SK-N-SH (cell line): ENCODE measurements around the gene CACNA2D4. TPM values are rescaled to one million over a fixed set of nuclear protein-coding genes. Genes with fewer than 3 reads are reported as not detected.
"Not testable (repeated sequence)": the region's sequence is repeated elsewhere in the genome, so short reads cannot be mapped to it uniquely, and the experiment has no call there.

ENCODE experiments used
- CTCF ChIA-PET: fragments of 300-600, 350-600 bp; formaldehyde crosslinking; extraction: SDS; loops from one replicate; lab custom pipeline; 2021; lab: Yijun Ruan, JAX
- POLR2A ChIA-PET: fragments of 350-600 bp; sonication (Branson Sonifier 250); formaldehyde crosslinking; extraction: SDS; loops from one replicate; lab custom pipeline; 2020; ENCODE audit warnings: antibody characterized with exemption, inconsistent platforms; lab: Yijun Ruan, JAX
- DNase-seq: peaks from one replicate; pipeline ENCODE4 v3.0.0; 2012
- H2AFZ ChIP-seq: fragments of 200-600 bp; sonication (generic); 2 replicates; pipeline ENCODE4 v1.8.1; 2016; ENCODE audit warnings: antibody characterized with exemption, mild to moderate bottlenecking, low read depth
- H3F3A ChIP-seq: fragments of 200-600 bp; sonication (generic); replicated peaks from 2 replicates; pipeline ENCODE3; 2016; ENCODE audit warnings: antibody characterized with exemption, mild to moderate bottlenecking; ENCODE audit not compliant: insufficient read depth
- H3K27ac ChIP-seq, 2 experiments: fragments of 200-500 bp in 1 of 2; fragments of 200-600 bp in 1 of 2; sonication (Bioruptor generic) in 1 of 2; sonication (generic), shearing (Covaris generic) in 1 of 2; 2 replicates each; pipeline versions ENCODE4 v1.5.1 to v1.6.1; 2014 to 2016; ENCODE audit warnings: low read depth in 2 of 2, inconsistent platforms in 1 of 2, low read length in 1 of 2, mild to moderate bottlenecking in 1 of 2, mixed read lengths in 1 of 2
- H3K27me3 ChIP-seq: fragments of 200-600 bp; sonication (generic), shearing (Covaris generic); 2 replicates; pipeline ENCODE4 v1.6.1; 2016; ENCODE audit warnings: mixed run types; ENCODE audit not compliant: insufficient read depth
- H3K36me3 ChIP-seq, 2 experiments: fragments of 200-500 bp in 1 of 2; fragments of 200-600 bp in 1 of 2; sonication (Bioruptor generic) in 1 of 2; sonication (generic) in 1 of 2; replicated peaks in 1 of 2; 2 replicates each; pipeline versions ENCODE3 to v1.5.1; 2014 to 2016; ENCODE audit warnings: low read length in 1 of 2, mild to moderate bottlenecking in 1 of 2; ENCODE audit not compliant: insufficient read depth in 2 of 2, control insufficient read depth in 1 of 2
- H3K4me1 ChIP-seq, 2 experiments: fragments of 200-500 bp in 1 of 2; fragments of 200-600 bp in 1 of 2; sonication (Bioruptor generic) in 1 of 2; sonication (generic), shearing (Covaris generic) in 1 of 2; 2 replicates each; pipeline versions ENCODE4 v1.5.1 to v1.6.1; 2014 to 2016; ENCODE audit warnings: low read depth in 1 of 2, low read length in 1 of 2, mixed run types in 1 of 2; ENCODE audit not compliant: insufficient read depth in 2 of 2, control insufficient read depth in 1 of 2
- H3K4me2 ChIP-seq: fragments of 200-600 bp; sonication (generic), shearing (Covaris generic); 2 replicates; pipeline ENCODE4 v1.6.1; 2017; ENCODE audit warnings: mixed run types
- H3K4me3 ChIP-seq, 2 experiments: fragments of 200-500 bp in 1 of 2; fragments of 200-600 bp in 1 of 2; sonication (Bioruptor generic) in 1 of 2; sonication (generic), shearing (Covaris generic) in 1 of 2; 2 replicates each; pipeline versions ENCODE4 v1.5.1 to v1.8.1; 2014 to 2016; ENCODE audit warnings: low read depth in 2 of 2, inconsistent platforms in 1 of 2, low read length in 1 of 2, mild to moderate bottlenecking in 1 of 2, mixed read lengths in 1 of 2, moderate library complexity in 1 of 2
- H3K79me2 ChIP-seq: fragments of 200-600 bp; sonication (generic); 2 replicates; pipeline ENCODE4 v1.8.1; 2017; ENCODE audit warnings: mild to moderate bottlenecking; ENCODE audit not compliant: insufficient read depth
- H3K9ac ChIP-seq: fragments of 200-600 bp; sonication (generic); 2 replicates; pipeline ENCODE4 v1.6.1; 2017; ENCODE audit warnings: mixed run types
- H3K9me2 ChIP-seq: fragments of 200-600 bp; sonication (generic); 2 replicates; pipeline ENCODE4 v1.6.1; 2017; ENCODE audit warnings: mixed run types
- H3K9me3 ChIP-seq: fragments of 200-600 bp; sonication (generic); 2 replicates; pipeline ENCODE4 v1.6.1; 2017; ENCODE audit warnings: mixed run types, mild to moderate bottlenecking, moderate library complexity
- H4K20me1 ChIP-seq: fragments of 200-600 bp; sonication (generic); 2 replicates; pipeline ENCODE4 v1.6.1; 2017; ENCODE audit warnings: mild to moderate bottlenecking, mixed run types; ENCODE audit not compliant: insufficient read depth
- ELF1 ChIP-seq: IDR thresholded peaks from 2 replicates; pipeline ENCODE4 v1.4.0; 2012
- EZH2phosphoT487 ChIP-seq: fragments of 200-600 bp; sonication (generic); IDR thresholded peaks from 2 replicates; pipeline ENCODE4 v1.6.1; 2017; ENCODE audit warnings: low read depth, mixed run types, mild to moderate bottlenecking, antibody characterized with exemption, moderate library complexity, borderline replicate concordance
- FOSL2 ChIP-seq: IDR thresholded peaks from 2 replicates; pipeline ENCODE4 v1.4.0; 2012; ENCODE audit warnings: low read depth, mild to moderate bottlenecking, moderate library complexity, borderline replicate concordance
- FOXM1 ChIP-seq: IDR thresholded peaks from 2 replicates; pipeline ENCODE4 v1.4.0; 2012; ENCODE audit warnings: low read depth, mild to moderate bottlenecking
- IRF3 ChIP-seq: fragments of 150-350 bp; IDR thresholded peaks from 2 replicates; pipeline ENCODE4 v1.6.1; 2016; ENCODE audit warnings: mild to moderate bottlenecking, low read depth, low read length
- MXI1 ChIP-seq: IDR thresholded peaks from 2 replicates; pipeline ENCODE4 v1.6.1; 2012; ENCODE audit warnings: mild to moderate bottlenecking, low read depth, low read length, improper control_type of control experiment
- NRF1 ChIP-seq: IDR thresholded peaks from 2 replicates; pipeline ENCODE4 v1.6.1; 2012; ENCODE audit warnings: low read depth, mild to moderate bottlenecking, low read length
- RAD21 ChIP-seq: IDR thresholded peaks from 2 replicates; pipeline ENCODE4 v1.6.1; 2012; ENCODE audit warnings: mild to moderate bottlenecking, low read length
- RCOR1 ChIP-seq: fragments of 150-350 bp; IDR thresholded peaks from 2 replicates; pipeline ENCODE4 v1.6.1; 2017; ENCODE audit warnings: antibody characterized with exemption, low read length
- REST ChIP-seq: IDR thresholded peaks from 2 replicates; pipeline ENCODE4 v1.6.1; 2012; ENCODE audit warnings: mild to moderate bottlenecking, low read depth, low read length, moderate library complexity
- RXRA ChIP-seq: IDR thresholded peaks from 2 replicates; pipeline ENCODE4 v1.4.0; 2012; ENCODE audit warnings: low read depth, mild to moderate bottlenecking, borderline replicate concordance
- SIN3A ChIP-seq: IDR thresholded peaks from 2 replicates; pipeline ENCODE4 v1.6.1; 2012; ENCODE audit warnings: low read depth, mild to moderate bottlenecking, low read length, moderate library complexity, borderline replicate concordance
- SMC3 ChIP-seq: IDR thresholded peaks from 2 replicates; pipeline ENCODE4 v1.6.1; 2012; ENCODE audit warnings: low read depth, low read length, improper control_type of control experiment
- ZBTB33 ChIP-seq: IDR thresholded peaks from 2 replicates; pipeline ENCODE4 v1.4.0; 2012; ENCODE audit warnings: low read depth, borderline replicate concordance
- WGBS: methylation state at CpG from one replicate; pipeline ENCODE4 v1.1.6; 2017; ENCODE audit warnings: low lambda C conversion rate; 5-methylcytosine and 5-hydroxymethylcytosine counted together
- polyA plus RNA-seq, 3 experiments: library from polyadenylated mRNA; depleted of rRNA; stranded (reverse); fragments of >200 nt; gene quantifications; 2 replicates each; pipeline ENCODE4 v1.2.3, GENCODE V29; 2012

The CACNA2D4 gene
- polyA plus RNA-seq, 1 of the 3 experiments (the other 2 are of a cell fraction): 0.02 TPM

DNA sequence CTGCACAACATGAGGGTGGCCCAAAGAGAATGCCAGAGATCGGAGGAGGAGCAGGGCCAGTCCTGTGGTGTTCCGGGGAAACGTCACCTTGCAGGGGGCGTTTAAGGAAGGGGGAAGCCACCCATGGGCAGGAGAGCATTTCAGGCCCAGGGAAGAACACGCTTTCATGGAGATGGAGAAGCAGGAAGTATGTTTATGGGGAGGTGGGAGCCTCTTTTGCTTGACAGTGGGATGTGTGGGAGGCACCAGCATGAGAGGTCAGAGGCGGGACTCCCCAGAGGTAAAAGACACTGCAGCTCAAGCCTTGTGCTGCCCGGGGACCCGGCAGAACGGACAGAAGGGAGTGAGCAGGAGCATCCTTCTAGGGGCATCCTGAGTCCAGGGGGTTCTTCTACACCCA lies 99.4 kb downstream of the CACNA2D4 start:
- CTCF ChIA-PET: interaction anchor here (0.6 to 3.4 kb wide), 3 partner anchors 10 to 121 kb away, joined by 3 to 18 read pairs (median 3); no protein-coding TSS in a partner anchor
- Histone ChIP-seq H3F3A (no peaks in the 10 kb centered on the region), H3K9me3 (no peaks in the 10 kb centered on the region), H3K79me2 (no peaks in the 10 kb centered on the region), H3K36me3 (no peaks in the 10 kb centered on the region)
- TF ChIP-seq IRF3 (no peak), REST (no peak), SMC3 (no peak), ELF1 (no peak), FOSL2 (no peak), NRF1 (no peak), SIN3A (no peak), FOXM1 (no peak), EZH2phosphoT487 (no peak), RAD21 (no peak), RCOR1 (no peak), RXRA (no peak), ZBTB33 (no peak), MXI1 (no peak)
- TF ChIP-seq, all 33 proteins: peak for 0
- H3K9me2 ChIP-seq: no peaks in the 10 kb centered on the region
- H3K27me3 ChIP-seq: peaks cover 26% of the 10 kb centered on the region; the same call in 1 of the 2 replicates
- no peak overlapping the region for H3K4me2 ChIP-seq
- no peak overlapping the region for H3K4me3 ChIP-seq
- H3K4me1 ChIP-seq: peaks cover 0 to 56% of the 10 kb centered on the region in 2 experiments; a peak in 1 of 4 replicates
- H3K27ac ChIP-seq: no peak overlapping the region
- DNase-seq: no peak
- POLR2A ChIA-PET: no interaction called here
- H4K20me1 ChIP-seq: no peaks in the 10 kb centered on the region
- no peak overlapping the region for H3K9ac ChIP-seq
- WGBS: 58% methylated on average over 9 of the region's 9 CpGs
- no peak overlapping the region for H2AFZ ChIP-seq

DNA sequence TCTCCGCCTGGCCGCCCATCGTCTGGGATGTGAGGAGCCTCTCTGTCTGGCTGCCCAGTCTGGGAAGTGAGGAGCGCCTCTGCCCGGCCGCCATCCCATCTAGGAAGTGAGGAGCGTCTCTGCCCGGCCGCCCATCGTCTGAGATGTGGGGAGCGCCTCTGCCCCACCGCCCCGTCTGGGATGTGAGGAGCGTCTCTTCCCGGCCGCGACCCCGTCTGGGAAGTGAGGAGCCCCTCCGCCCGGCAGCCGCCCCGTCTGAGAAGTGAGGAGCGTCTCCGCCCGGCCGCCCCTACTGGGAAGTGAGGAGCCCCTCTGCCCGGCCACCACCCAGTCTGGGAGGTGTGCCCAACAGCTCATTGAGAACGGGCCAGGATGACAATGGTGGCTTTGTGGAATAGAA lies 100.5 kb downstream of the CACNA2D4 start:
- H3K79me2 ChIP-seq, H3K36me3 ChIP-seq, H3K27ac ChIP-seq, H3K4me3 ChIP-seq, POLR2A ChIA-PET, H4K20me1 ChIP-seq, H2AFZ ChIP-seq, H3K9me3 ChIP-seq, H3F3A ChIP-seq, H3K9me2 ChIP-seq, H3K9ac ChIP-seq, CTCF ChIA-PET, H3K4me2 ChIP-seq, DNase-seq: not testable (repeated sequence)
- WGBS: no CpG with 5 or more reads among the region's 28 CpGs
- peaks cover 0 to 52% of the 10 kb centered on the region in 2 experiments; a peak in 1 of 4 replicates for H3K4me1 ChIP-seq
- peaks cover 35% of the 10 kb centered on the region; the same call in 1 of the 2 replicates for H3K27me3 ChIP-seq
